ENCODE data around the gene NEU2.

- TF ChIP-seq, protein P1, sequence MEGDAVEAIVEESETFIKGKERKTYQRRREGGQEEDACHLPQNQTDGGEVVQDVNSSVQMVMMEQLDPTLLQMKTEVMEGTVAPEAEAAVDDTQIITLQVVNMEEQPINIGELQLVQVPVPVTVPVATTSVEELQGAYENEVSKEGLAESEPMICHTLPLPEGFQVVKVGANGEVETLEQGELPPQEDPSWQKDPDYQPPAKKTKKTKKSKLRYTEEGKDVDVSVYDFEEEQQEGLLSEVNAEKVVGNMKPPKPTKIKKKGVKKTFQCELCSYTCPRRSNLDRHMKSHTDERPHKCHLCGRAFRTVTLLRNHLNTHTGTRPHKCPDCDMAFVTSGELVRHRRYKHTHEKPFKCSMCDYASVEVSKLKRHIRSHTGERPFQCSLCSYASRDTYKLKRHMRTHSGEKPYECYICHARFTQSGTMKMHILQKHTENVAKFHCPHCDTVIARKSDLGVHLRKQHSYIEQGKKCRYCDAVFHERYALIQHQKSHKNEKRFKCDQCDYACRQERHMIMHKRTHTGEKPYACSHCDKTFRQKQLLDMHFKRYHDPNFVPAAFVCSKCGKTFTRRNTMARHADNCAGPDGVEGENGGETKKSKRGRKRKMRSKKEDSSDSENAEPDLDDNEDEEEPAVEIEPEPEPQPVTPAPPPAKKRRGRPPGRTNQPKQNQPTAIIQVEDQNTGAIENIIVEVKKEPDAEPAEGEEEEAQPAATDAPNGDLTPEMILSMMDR (conservative IDR thresholded peaks at IDR 0.05; ENCODE audit: low read depth, low read length): no peak
- no peak for TF ChIP-seq EZH2 (IDR thresholded peaks at IDR 0.05; ENCODE audit: borderline replicate concordance, low read depth, low read length, poor library complexity, severe bottlenecking)
Observed at GRCh38 chr2:233036162-233036838, 3.8 kb downstream of the NEU2 start.
